TTC549 (cell line): Measurements from ENCODE around the gene FCHSD2.
"Not testable (repeated sequence)": the region's sequence is repeated elsewhere in the genome, so short reads cannot be mapped to it uniquely, and the experiment has no call there.

Experiments
- FAIRE-seq: peaks from 2 replicates; lab custom pipeline; 2012; peaks lifted over from hg19 to GRCh38; lab: Jason Lieb, UNC

The FCHSD2 gene

GRCh38 chr11:73116636-73117035, 25.5 kb downstream of the FCHSD2 start:
- FAIRE-seq: no peak

DNA sequence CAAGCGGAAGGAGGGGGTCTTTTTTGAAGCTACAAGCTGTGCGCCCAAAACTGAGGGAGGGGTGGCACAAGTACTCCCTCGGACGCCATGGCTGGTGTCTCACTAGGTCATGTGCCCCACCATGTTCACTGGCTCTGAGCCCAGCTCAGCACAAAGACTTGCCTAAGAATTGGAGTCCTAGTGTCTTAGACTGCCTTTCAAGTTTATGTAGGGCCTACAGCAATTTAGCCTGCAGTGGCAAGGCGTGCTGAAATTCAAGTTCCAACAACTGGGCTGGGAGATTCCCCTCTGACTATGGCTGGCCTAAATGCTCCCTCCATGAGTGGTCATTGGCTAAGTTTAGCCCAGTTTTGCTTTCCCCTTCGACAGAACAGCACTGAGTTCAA, 27.3 kb downstream of the FCHSD2 start:
- FAIRE-seq: no peak

- no peak for FAIRE-seq
Observed at GRCh38 chr11:73114110-73114834, 27.8 kb downstream of the FCHSD2 start.

DNA sequence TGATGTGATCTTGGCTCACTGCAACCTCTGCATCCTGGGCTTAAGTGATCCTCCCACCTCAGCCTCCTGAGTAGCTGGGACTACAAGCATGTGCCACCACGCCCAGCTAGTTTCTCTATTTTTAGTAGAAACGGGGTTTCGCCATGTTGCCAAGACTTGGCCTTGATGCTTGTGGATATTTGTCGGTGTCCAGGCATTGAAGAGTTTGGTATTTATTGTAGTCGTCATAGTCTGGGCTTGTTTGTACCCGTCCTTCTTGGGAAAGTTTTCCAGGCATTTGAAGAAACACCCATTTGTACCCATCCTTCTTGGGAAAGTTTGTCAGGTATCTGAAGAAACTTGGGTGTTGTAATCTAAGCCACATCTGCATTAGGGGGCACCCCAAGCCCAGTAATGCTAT, 28.7 kb downstream of the FCHSD2 start:
- no peak for FAIRE-seq

- FAIRE-seq: no peak
Observed at GRCh38 chr11:73107597-73107996, 34.5 kb downstream of the FCHSD2 start.

- FAIRE-seq: no peak
Observed at GRCh38 chr11:73106347-73106746, 35.8 kb downstream of the FCHSD2 start.

GRCh38 chr11:73100578-73100977, 41.5 kb downstream of the FCHSD2 start:
- FAIRE-seq: no peak

DNA sequence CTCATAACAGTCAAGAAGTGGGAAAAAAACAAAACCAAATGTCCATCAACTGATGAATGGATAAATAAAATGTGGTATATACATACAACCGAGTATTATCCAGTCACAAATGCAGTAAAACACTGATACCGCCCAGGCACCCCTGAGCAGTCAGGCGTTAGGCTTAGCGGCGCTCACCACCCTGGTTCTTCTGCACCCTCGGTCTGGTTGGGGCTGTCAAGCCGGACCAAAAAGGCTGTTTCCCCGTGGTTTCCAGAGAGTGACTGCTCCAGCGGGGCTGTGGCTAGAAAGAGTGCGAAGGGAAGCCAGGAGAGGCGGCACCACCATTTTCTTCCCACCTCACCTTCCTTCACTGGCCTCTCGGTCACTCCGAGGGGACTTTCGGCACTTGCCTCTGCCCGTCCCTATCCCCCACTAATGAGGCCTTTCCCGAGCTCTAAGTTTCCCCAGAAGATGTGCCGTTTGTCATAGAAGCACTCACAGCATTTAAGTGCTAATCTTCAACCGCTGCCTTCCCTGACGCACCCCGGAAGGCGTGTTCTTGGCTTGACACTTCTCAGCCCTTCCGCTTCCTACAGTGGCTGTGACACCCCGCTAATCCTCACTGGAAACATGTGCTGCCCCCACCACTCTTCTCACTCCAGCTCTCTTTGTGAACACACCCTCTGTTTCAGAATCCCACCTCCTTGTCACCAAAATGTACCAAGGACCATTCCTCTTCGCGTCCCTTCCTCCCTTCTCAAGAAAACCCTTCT, 42.4 kb downstream of the FCHSD2 start:
- FAIRE-seq: no peak

GRCh38 chr11:73095613-73096012, 46.5 kb downstream of the FCHSD2 start:
- no peak for FAIRE-seq

- no peak for FAIRE-seq
Observed at GRCh38 chr11:73091521-73092305, 50.4 kb downstream of the FCHSD2 start.

- FAIRE-seq: no peak
Observed at GRCh38 chr11:73087730-73088129, 54.4 kb downstream of the FCHSD2 start.

- no peak for FAIRE-seq
Observed at GRCh38 chr11:73085189-73085875, 56.8 kb downstream of the FCHSD2 start.

GRCh38 chr11:73078631-73079030, 63.5 kb downstream of the FCHSD2 start:
- FAIRE-seq: no peak

GRCh38 chr11:73077454-73077853, 64.7 kb downstream of the FCHSD2 start:
- no peak for FAIRE-seq

DNA sequence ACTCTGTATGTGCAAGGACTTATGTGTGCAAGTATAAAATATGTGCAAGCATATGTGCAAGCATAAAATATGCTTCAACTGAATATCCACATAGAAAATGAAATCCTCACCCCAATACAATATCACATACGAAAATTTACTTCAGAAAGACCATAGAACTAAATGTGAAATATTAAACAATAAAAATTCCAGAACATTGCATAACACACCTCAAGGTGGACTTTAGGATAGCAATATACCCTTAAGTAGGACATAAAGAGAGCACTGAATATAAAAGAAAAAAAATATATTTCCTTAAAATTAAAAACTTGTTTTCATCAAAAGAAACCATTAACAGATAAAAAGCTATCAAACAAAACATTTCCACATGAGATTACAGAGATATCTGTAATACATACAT, 67.8 kb downstream of the FCHSD2 start:
- FAIRE-seq: no peak

- no peak for FAIRE-seq
Observed at GRCh38 chr11:73072935-73073481, 69.1 kb downstream of the FCHSD2 start.

DNA sequence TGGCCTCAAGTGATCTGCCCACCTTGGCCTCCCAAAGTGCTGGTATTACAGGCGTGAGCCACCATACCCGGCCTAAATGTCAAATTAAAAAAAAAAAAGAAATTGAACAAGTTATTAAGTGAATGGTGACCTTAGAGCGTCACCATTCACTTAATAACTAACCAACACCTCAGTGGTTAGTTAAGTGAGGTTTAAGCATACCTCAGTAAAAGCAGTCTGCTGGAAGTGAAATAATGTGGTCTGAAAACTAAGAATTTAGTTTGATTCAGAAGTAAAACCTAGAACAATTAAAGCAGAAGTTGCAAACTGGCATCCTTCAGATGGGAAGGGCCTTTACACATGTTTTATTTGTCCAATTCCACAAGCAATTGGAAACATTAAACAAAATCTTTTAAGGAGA, 71.5 kb downstream of the FCHSD2 start:
- FAIRE-seq: no peak

DNA sequence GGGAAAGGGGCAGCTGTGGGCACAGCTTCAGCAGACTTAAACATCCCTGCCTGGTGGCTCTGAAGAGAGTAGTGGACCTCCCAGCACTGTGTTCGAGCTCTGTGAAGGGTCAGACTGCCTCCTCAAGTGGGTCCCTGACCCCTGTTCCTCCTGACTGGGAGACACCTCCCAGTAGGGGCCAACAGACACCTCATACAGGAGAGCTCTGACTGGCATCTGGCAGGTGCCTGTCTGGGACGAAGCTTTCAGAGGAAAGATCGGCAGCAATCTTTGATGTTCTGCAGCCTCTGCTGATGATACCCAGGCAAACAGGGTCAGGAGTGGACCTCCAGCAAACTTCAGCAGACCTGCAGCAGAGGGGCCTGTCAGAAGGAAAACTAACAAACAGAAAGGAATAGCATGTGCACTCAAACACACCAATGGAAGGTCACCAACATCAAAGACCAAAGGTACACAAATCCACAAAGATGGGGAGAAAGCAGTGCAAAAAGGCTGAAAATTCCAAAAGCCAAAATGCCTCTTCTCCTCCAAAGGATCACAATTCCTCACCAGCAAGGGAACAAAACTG, 80.2 kb downstream of the FCHSD2 start:
- not testable (repeated sequence) for FAIRE-seq

GRCh38 chr11:73061434-73061833, 80.7 kb downstream of the FCHSD2 start:
- not testable (repeated sequence) for FAIRE-seq

- FAIRE-seq: no peak
Observed at GRCh38 chr11:73059915-73060314, 82.2 kb downstream of the FCHSD2 start.

- no peak for FAIRE-seq
Observed at GRCh38 chr11:73058989-73059674, 83.0 kb downstream of the FCHSD2 start.
